Measurements from ENCODE around the gene LAMP1.
"Not testable (repeated sequence)": the region's sequence is repeated elsewhere in the genome, so short reads cannot be mapped to it uniquely, and the experiment has no call there.

The LAMP1 gene

GRCh38 chr13:113357529-113357928 is 60.5 kb downstream of the LAMP1 start:
- no peak for DNase-seq

GRCh38 chr13:113358653-113359190 is 61.7 kb downstream of the LAMP1 start:
- DNase-seq = no peak

- DNase-seq = no peak
These were observed 62.5 kb downstream of the LAMP1 start for GRCh38 chr13:113359571-113359970.

- no peak for DNase-seq
These were observed 63.4 kb downstream of the LAMP1 start for GRCh38 chr13:113360446-113360845.

- DNase-seq = no peak
These were observed 64.4 kb downstream of the LAMP1 start for GRCh38 chr13:113361406-113361805.

- no peak for DNase-seq
These were observed 67.4 kb downstream of the LAMP1 start for GRCh38 chr13:113364311-113364889.

- DNase-seq = no peak
These were observed 68.0 kb downstream of the LAMP1 start for GRCh38 chr13:113364901-113365582.

- DNase-seq = no peak
These were observed 68.5 kb downstream of the LAMP1 start for GRCh38 chr13:113365583-113365970.

- no peak for DNase-seq
These were observed 69.0 kb downstream of the LAMP1 start for GRCh38 chr13:113365971-113366588.

- DNase-seq = no peak
These were observed 70.1 kb downstream of the LAMP1 start for GRCh38 chr13:113367020-113367560.

- no peak for DNase-seq
These were observed 70.7 kb downstream of the LAMP1 start for GRCh38 chr13:113367771-113368170.

GRCh38 chr13:113368353-113368752 is 71.3 kb downstream of the LAMP1 start:
- DNase-seq = not testable (repeated sequence)

- no peak for DNase-seq
These were observed 72.2 kb downstream of the LAMP1 start for GRCh38 chr13:113369189-113369588.

GRCh38 chr13:113369881-113370280 is 72.8 kb downstream of the LAMP1 start:
- no peak for DNase-seq

- no peak for DNase-seq
These were observed 74.0 kb downstream of the LAMP1 start for GRCh38 chr13:113371061-113371460.

- not testable (repeated sequence) for DNase-seq
These were observed 74.7 kb downstream of the LAMP1 start for GRCh38 chr13:113371701-113372100.
